CD4-positive, CD25-positive, alpha-beta regulatory T cell (primary cell): ENCODE measurements around the gene CLPTM1. TPM values are rescaled to one million over a fixed set of nuclear protein-coding genes. Genes with fewer than 3 reads are reported as not detected.

Source experiments
- ATAC-seq, 2 donors: fragments of 150-1000 bp; cut with Tn5 transposase; one replicate each; pipeline ENCODE4 v1.10.0; 2021; ENCODE audit warnings: low read depth in 2 of 2, moderate number of reproducible peaks in 2 of 2, moderate library complexity in 1 of 2
- DNase-seq, 3 donors: peaks; one replicate each; pipeline versions ENCODE4 v3.0.0 to v3.0.0-alpha.2; 2012 to 2022; ENCODE audit warnings: mixed read lengths in 1 of 3
- H3K27ac ChIP-seq: one replicate; pipeline ENCODE4 v1.7.0; 2013; ENCODE audit warnings: mild to moderate bottlenecking, low read length; ENCODE audit not compliant: insufficient read depth, poor library complexity, severe bottlenecking
- H3K27me3 ChIP-seq: one replicate; pipeline ENCODE4 v1.7.0; 2013; ENCODE audit warnings: low read length; ENCODE audit not compliant: control insufficient read depth, insufficient read depth
- H3K36me3 ChIP-seq: one replicate; pipeline ENCODE4 v1.7.0; 2013; ENCODE audit warnings: mild to moderate bottlenecking, low read length, moderate library complexity; ENCODE audit not compliant: control insufficient read depth, insufficient read depth
- H3K4me1 ChIP-seq: 2 replicates; pipeline ENCODE4 v1.7.0; 2013; ENCODE audit warnings: mild to moderate bottlenecking, low read length; ENCODE audit not compliant: insufficient read depth, control insufficient read depth, poor library complexity, severe bottlenecking
- H3K4me3 ChIP-seq: one replicate; pipeline ENCODE4 v1.7.0; 2013; ENCODE audit warnings: low read depth, mild to moderate bottlenecking, low read length, moderate library complexity
- H3K9me3 ChIP-seq, 2 experiments: 1 replicate in 1 of 2; 2 replicates in 1 of 2; pipeline ENCODE4 v1.7.0; 2013; ENCODE audit warnings: low read length in 2 of 2, mild to moderate bottlenecking in 1 of 2, moderate library complexity in 1 of 2; ENCODE audit not compliant: control insufficient read depth in 2 of 2
- H3K27ac Mint-ChIP-seq, 3 donors: one replicate each; pipeline ENCODE4 v1.8.0; 2020 to 2022; ENCODE audit warnings: mild to moderate bottlenecking in 3 of 3, mixed read lengths in 3 of 3, moderate library complexity in 2 of 3
- H3K27me3 Mint-ChIP-seq: one replicate; pipeline ENCODE4 v1.8.0; 2022; ENCODE audit warnings: mild to moderate bottlenecking, mixed read lengths
- H3K36me3 Mint-ChIP-seq: one replicate; pipeline ENCODE4 v1.8.0; 2020; ENCODE audit warnings: mixed read lengths
- H3K4me1 Mint-ChIP-seq, 4 donors: one replicate each; pipeline ENCODE4 v1.8.0; 2020 to 2022; ENCODE audit warnings: mixed read lengths in 4 of 4, mild to moderate bottlenecking in 1 of 4
- H3K4me3 Mint-ChIP-seq, 4 donors: one replicate each; pipeline ENCODE4 v1.8.0; 2020 to 2022; ENCODE audit warnings: mild to moderate bottlenecking in 4 of 4, mixed read lengths in 4 of 4, moderate library complexity in 3 of 4
- H3K9me3 Mint-ChIP-seq, 7 donors: one replicate each; pipeline ENCODE4 v1.8.0; 2020 to 2022; ENCODE audit warnings: mixed read lengths in 7 of 7, mild to moderate bottlenecking in 3 of 7, moderate library complexity in 2 of 7
- polyA plus RNA-seq, 4 donors: library from polyadenylated mRNA; unstranded; fragments of 300-500 nt; fragmentation: Illumina TruSeq; gene quantifications; one replicate each; pipeline ENCODE4 v1.2.3, GENCODE V29; 2021
- total RNA-seq: library from RNA; stranded (reverse); gene quantifications from one replicate; pipeline ENCODE4 v1.2.3, GENCODE V29; 2022

Gene CLPTM1
- total and polyA plus RNA-seq, 5 donors from 2014 or later, result 16.7 to 81.5 (median 19.9) TPM

DNA sequence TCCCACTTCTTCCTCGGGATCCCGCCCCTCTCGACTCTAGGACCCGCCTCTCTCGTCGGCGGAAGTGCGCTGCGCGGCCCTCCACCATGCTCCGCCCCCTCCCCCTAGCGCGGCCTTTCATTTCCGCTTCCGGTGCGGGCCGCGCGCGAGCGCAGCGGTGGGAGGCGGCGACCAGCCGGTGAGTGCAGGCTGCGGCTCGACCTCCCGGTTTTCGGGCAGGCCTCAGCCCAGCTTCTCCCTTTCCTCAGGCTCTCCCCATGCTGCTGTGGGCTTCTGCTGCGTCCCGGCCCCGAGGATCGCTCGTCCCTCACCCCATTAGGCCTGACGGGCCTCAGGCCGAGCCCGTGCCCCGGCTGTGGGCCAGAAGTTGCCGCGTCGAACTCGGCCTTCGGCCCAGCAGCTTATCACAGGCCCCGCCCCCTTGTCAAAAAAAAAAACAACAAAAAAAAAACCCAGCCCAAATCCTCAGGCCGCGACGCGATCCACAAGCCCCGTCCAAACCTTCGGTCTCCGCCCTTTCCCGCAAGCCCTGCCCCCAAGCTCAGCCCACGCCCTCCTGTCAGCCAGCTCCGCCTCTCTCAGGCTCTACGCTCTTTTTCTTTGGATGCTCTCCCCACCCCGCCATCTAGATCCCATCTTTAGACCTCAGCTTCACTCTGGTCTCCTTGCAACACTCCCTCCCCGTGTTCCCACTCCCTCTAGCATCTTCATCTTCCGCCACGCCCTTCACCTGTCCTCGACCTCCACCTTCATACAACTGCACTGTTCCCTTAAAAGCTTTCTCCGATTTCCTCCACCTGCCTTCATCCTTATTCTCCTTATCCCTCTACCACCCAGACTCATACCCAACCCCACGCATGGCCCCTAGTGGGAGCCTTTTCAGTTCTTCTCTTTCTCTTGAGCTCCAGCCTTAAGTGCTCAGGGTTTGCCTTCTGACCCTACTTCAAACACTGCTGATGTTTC, 84.0 kb downstream of the CLPTM1 start, which contains the start of gene CLASRP:
CLASRP (plus strand) TSS at position 115 of the 963 bp plus-strand sequence. CDS start 1,168 bp downstream, outside the sequence.
- ATAC-seq, result peak; percentile 91 to 94
- no peaks in the 10 kb centered on the region for H3K9me3 ChIP-seq
- H3K27ac ChIP-seq, result peak within 1 kb of the TSS; percentile 98
- no peaks in the 10 kb centered on the region for H3K9me3 Mint-ChIP-seq
- H3K4me3 Mint-ChIP-seq, result peak within 1 kb of the TSS; percentile 91 to 99 (median 97)
- peak within 1 kb of the TSS; percentile 86 for H3K4me3 ChIP-seq
- H3K27me3 Mint-ChIP-seq, result no peaks in the 10 kb centered on the region
- H3K27ac Mint-ChIP-seq, result peak within 1 kb of the TSS; percentile 96 to 100 (median 99)
- peaks cover 0 to 37% (median 22%) of the 10 kb centered on the region in 4 donors for H3K4me1 Mint-ChIP-seq
- peaks cover 21% of the 10 kb centered on the region for H3K36me3 Mint-ChIP-seq
- H3K36me3 ChIP-seq, result peaks cover 35% of the 10 kb centered on the region
- DNase-seq, result peak; percentile 86 to 90 (median 86)
- H3K4me1 ChIP-seq, result peaks cover 25% of the 10 kb centered on the region
- no peaks in the 10 kb centered on the region for H3K27me3 ChIP-seq

DNA sequence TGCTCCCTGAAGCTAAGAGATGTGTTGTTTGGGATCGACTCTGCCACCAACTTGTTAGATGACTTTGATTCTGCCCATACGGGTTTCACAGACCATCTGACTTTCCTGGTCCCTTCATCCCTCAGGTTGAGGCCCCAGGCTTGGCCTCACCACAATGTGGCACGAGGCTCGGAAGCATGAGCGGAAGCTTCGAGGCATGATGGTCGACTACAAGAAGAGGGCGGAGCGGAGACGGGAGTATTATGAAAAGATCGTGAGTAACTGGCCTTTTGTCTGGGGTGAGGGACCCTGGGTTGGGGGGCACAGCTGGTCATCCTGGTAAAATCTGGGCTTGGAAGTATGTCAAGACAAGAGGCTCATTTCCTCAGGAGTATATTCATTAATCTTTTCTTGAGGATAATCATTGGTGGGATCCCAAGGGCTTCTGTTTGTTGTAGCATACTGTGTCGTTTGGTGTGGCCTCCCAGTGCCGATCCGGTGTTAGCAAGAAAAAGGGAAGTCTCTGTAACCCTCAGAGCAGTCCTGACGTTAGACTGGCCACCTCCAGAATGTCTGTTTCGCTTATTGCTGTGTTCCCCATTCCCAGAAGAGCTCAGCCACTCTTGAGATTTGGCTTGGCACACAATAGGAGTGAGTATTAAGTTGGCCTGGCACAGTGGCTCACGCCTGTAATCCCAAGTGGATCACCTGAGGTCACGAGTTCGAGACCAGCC, 85.0 kb downstream of the CLPTM1 start:
- Mint-ChIP-seq H3K27me3 (no peaks in the 10 kb centered on the region), H3K4me1 (peaks cover 0 to 45% (median 26%) of the 10 kb centered on the region in 4 donors), H3K4me3 (peak overlapping the region; percentile 91 to 99 (median 97)), H3K27ac (peak overlapping the region; percentile 74 to 99 (median 96)), H3K9me3 (no peaks in the 10 kb centered on the region), H3K36me3 (peaks cover 24% of the 10 kb centered on the region)
- Histone ChIP-seq H3K4me3 (peak overlapping the region; percentile 86), H3K9me3 (no peaks in the 10 kb centered on the region), H3K27me3 (no peaks in the 10 kb centered on the region), H3K4me1 (peaks cover 25% of the 10 kb centered on the region), H3K36me3 (peaks cover 45% of the 10 kb centered on the region), H3K27ac (no peak overlapping the region)
- DNase-seq, result no peak
- no peak for ATAC-seq

DNA sequence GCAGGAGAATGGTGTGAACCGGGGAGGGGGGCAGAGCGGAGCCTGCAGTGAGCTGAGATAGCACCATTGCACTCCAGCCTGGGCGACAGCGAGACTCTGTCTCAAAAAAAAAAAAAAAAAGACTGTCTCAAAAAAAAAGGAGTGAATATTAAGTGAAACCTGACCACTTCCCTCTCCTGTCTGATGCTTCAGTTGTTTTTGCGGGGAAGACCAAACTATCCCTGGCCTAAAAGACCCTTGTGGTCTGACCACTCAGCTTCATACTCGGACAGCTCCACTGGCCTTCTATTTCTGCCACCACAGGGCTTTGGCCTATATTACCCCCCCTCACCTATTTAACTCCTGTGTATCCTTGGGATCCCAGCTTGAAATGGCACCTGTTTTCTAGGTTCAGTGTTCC, 85.9 kb downstream of the CLPTM1 start:
- peaks cover 25% of the 10 kb centered on the region for H3K4me1 ChIP-seq
- peak overlapping the region in 1 of 3 donors; percentile 99 for H3K27ac Mint-ChIP-seq
- H3K27me3 Mint-ChIP-seq, result no peaks in the 10 kb centered on the region
- H3K4me3 Mint-ChIP-seq, result peak overlapping the region; percentile 54 to 80 (median 75)
- no peaks in the 10 kb centered on the region for H3K9me3 Mint-ChIP-seq
- peaks cover 0 to 54% (median 31%) of the 10 kb centered on the region in 4 donors for H3K4me1 Mint-ChIP-seq
- no peak for ATAC-seq
- H3K9me3 ChIP-seq, result no peaks in the 10 kb centered on the region
- no peak overlapping the region for H3K4me3 ChIP-seq
- peaks cover 49% of the 10 kb centered on the region for H3K36me3 ChIP-seq
- no peaks in the 10 kb centered on the region for H3K27me3 ChIP-seq
- no peak for DNase-seq
- H3K27ac ChIP-seq, result no peak overlapping the region
- peaks cover 32% of the 10 kb centered on the region for H3K36me3 Mint-ChIP-seq

Other genes with a start within 250 kb of the CLPTM1 start
- 231 TPM for gene BCL3, start 206.7 kb upstream of the CLPTM1 start, total RNA-seq
- gene BCL3, start 206.7 kb upstream of the CLPTM1 start, polyA plus RNA-seq, result 10 to 100 TPM in 1 of 4 donors, 1 to 10 TPM in 3; 3.4 to 12.5 (median 5.4) TPM
- not detected for gene CBLC, start 177.5 kb upstream of the CLPTM1 start, total RNA-seq
- not detected for gene CBLC, start 177.5 kb upstream of the CLPTM1 start, polyA plus RNA-seq
- gene BCAM, start 146.3 kb upstream of the CLPTM1 start, total RNA-seq, result not detected
- not detected for gene BCAM, start 146.3 kb upstream of the CLPTM1 start, polyA plus RNA-seq
- gene NECTIN2, start 109.1 kb upstream of the CLPTM1 start, total RNA-seq, result 1.1 TPM
- not detected for gene NECTIN2, start 109.1 kb upstream of the CLPTM1 start, polyA plus RNA-seq
- gene TOMM40, start 64.1 kb upstream of the CLPTM1 start, total RNA-seq, result 26.4 TPM
- gene TOMM40, start 64.1 kb upstream of the CLPTM1 start, polyA plus RNA-seq, result 10 to 100 TPM; 22.8 to 27.8 (median 24.8) TPM
- 1.4 TPM for gene APOE, start 49.6 kb upstream of the CLPTM1 start, total RNA-seq
- not detected for gene APOE, start 49.6 kb upstream of the CLPTM1 start, polyA plus RNA-seq
- gene APOC1, start 40.8 kb upstream of the CLPTM1 start, total RNA-seq, result not detected
- gene APOC1, start 40.8 kb upstream of the CLPTM1 start, polyA plus RNA-seq, result not detected
- gene APOC4, start 13.1 kb upstream of the CLPTM1 start, total RNA-seq, result not detected
- gene APOC4, start 13.1 kb upstream of the CLPTM1 start, polyA plus RNA-seq, result not detected
- not detected for gene APOC2, start 9.3 kb upstream of the CLPTM1 start, total RNA-seq
- not detected for gene APOC2, start 9.3 kb upstream of the CLPTM1 start, polyA plus RNA-seq
- 107 TPM for gene RELB, start 46.1 kb downstream of the CLPTM1 start, total RNA-seq
- 10 to 100 TPM in 2 of 4 donors, 1 to 10 TPM in 2; 5.5 to 11.4 (median 10.2) TPM for gene RELB, start 46.1 kb downstream of the CLPTM1 start, polyA plus RNA-seq
- gene CLASRP, start 83.7 kb downstream of the CLPTM1 start, total RNA-seq, result 189 TPM
- 1 to 10 TPM; 3.9 to 4.9 (median 4.3) TPM for gene CLASRP, start 83.7 kb downstream of the CLPTM1 start, polyA plus RNA-seq
- 3.0 TPM for gene ZNF296, start 121.1 kb downstream of the CLPTM1 start, total RNA-seq
- gene ZNF296, start 121.1 kb downstream of the CLPTM1 start, polyA plus RNA-seq, result 1 to 10 TPM; 1.8 to 2.5 (median 2.0) TPM
- gene GEMIN7, start 123.9 kb downstream of the CLPTM1 start, total RNA-seq, result 6.6 TPM
- 10 to 100 TPM; 64.6 to 93.1 (median 79.7) TPM for gene GEMIN7, start 123.9 kb downstream of the CLPTM1 start, polyA plus RNA-seq
- gene PPP1R37, start 137.8 kb downstream of the CLPTM1 start, total RNA-seq, result 17.4 TPM
- gene PPP1R37, start 137.8 kb downstream of the CLPTM1 start, polyA plus RNA-seq, result 1 to 10 TPM in 1 of 4 donors, under 1 TPM in 3; 0.61 to 1.0 (median 0.65) TPM
- gene NKPD1, start 205.6 kb downstream of the CLPTM1 start, total RNA-seq, result 0.72 TPM
- gene NKPD1, start 205.6 kb downstream of the CLPTM1 start, polyA plus RNA-seq, result under 1 TPM; 0.05 to 0.28 (median 0.15) TPM
- 54.7 TPM for gene TRAPPC6A, start 222.9 kb downstream of the CLPTM1 start, total RNA-seq
- gene TRAPPC6A, start 222.9 kb downstream of the CLPTM1 start, polyA plus RNA-seq, result 100 to 1,000 TPM; 161 to 182 (median 171) TPM
- 22.9 TPM for gene BLOC1S3, start 223.4 kb downstream of the CLPTM1 start, total RNA-seq
- 10 to 100 TPM; 12.8 to 21.0 (median 17.4) TPM for gene BLOC1S3, start 223.4 kb downstream of the CLPTM1 start, polyA plus RNA-seq